B cell (primary cell): ENCODE measurements around the gene PRDX3. TPM values are rescaled to one million over a fixed set of nuclear protein-coding genes. Genes with fewer than 3 reads are reported as not detected.

Experiments used
- ATAC-seq: fragments of 200-7000 bp; cut with Tn5 transposase; one replicate; pipeline ENCODE4 v1.10.0; 2021; ENCODE audit warnings: low read depth, mild to moderate bottlenecking, moderate number of reproducible peaks, moderate library complexity
- CTCF ChIA-PET: fragments of 350-600 bp; sonication (Branson Sonifier 250); formaldehyde crosslinking; loops from one replicate; lab custom pipeline; 2021; ENCODE audit warnings: antibody characterized with exemption, inconsistent platforms; lab: Charles Lee
- POLR2A ChIA-PET: fragments of 350-600 bp; sonication (Branson Sonifier 250); formaldehyde crosslinking; loops from one replicate; lab custom pipeline; 2021; ENCODE audit warnings: antibody characterized with exemption; lab: Charles Lee
- DNase-seq: peaks from one replicate; pipeline ENCODE4 v3.0.0; 2013
- H2AFZ ChIP-seq: 2 replicates; pipeline ENCODE4 v1.6.1; 2012; ENCODE audit warnings: mild to moderate bottlenecking, low read depth, low read length; ENCODE audit not compliant: insufficient read depth, poor library complexity, severe bottlenecking
- H3K27ac ChIP-seq, 2 donors: 1 replicate in 1 of 2; 2 replicates in 1 of 2; pipeline ENCODE4 v1.5.1; 2012 to 2013; ENCODE audit warnings: low read length in 2 of 2, mild to moderate bottlenecking in 2 of 2, moderate library complexity in 1 of 2
- H3K27me3 ChIP-seq, 4 experiments: fragments of 200-600 bp in 1 of 4; sonication (generic) in 1 of 4; replicated peaks in 1 of 4; 1 replicate in 2 of 4; 2 replicates in 2 of 4; pipeline versions ENCODE4 v1.6.1 to v1.7.0; 2013 to 2016; ENCODE audit warnings: low read length in 3 of 4, mild to moderate bottlenecking in 2 of 4, mixed read lengths in 1 of 4, moderate library complexity in 1 of 4; ENCODE audit not compliant: insufficient read depth in 4 of 4, control insufficient read depth in 3 of 4; ENCODE audit errors: control extremely low read depth in 1 of 4
- H3K36me3 ChIP-seq, 2 experiments: replicated peaks in 1 of 2; 1 replicate in 1 of 2; 2 replicates in 1 of 2; pipeline versions ENCODE4 v1.6.1 to v1.7.1; 2013; ENCODE audit warnings: low read length in 1 of 2; ENCODE audit not compliant: insufficient read depth in 2 of 2, control insufficient read depth in 1 of 2; ENCODE audit errors: control extremely low read depth in 1 of 2, extremely low read depth in 1 of 2
- H3K4me1 ChIP-seq, 2 donors: fragments of 200-600 bp in 1 of 2; sonication (generic) in 1 of 2; 1 replicate in 1 of 2; 2 replicates in 1 of 2; pipeline versions ENCODE4 v1.5.1 to v1.6.1; 2013 to 2017; ENCODE audit warnings: low read length in 2 of 2; ENCODE audit not compliant: control insufficient read depth in 2 of 2, insufficient read depth in 2 of 2
- H3K4me2 ChIP-seq: replicated peaks from 2 replicates; pipeline ENCODE3; 2012; ENCODE audit warnings: mild to moderate bottlenecking, low read depth, low read length; ENCODE audit not compliant: poor library complexity, severe bottlenecking
- H3K4me3 ChIP-seq, 5 experiments: fragments of 200-600 bp in 1 of 5; sonication (generic) in 1 of 5; 1 replicate in 3 of 5; 2 replicates in 2 of 5; pipeline versions ENCODE4 v1.5.1 to v1.7.0; 2011 to 2016; ENCODE audit warnings: low read length in 4 of 5, mild to moderate bottlenecking in 4 of 5, low read depth in 2 of 5, control low read depth in 1 of 5, moderate library complexity in 1 of 5; ENCODE audit not compliant: insufficient read depth in 1 of 5; ENCODE audit errors: control extremely low read depth in 1 of 5, extremely low read depth in 1 of 5
- H3K79me2 ChIP-seq: fragments of 200-600 bp; sonication (generic); one replicate; pipeline ENCODE4 v1.6.0; 2016; ENCODE audit warnings: low read length; ENCODE audit not compliant: control insufficient read depth, insufficient read depth
- H3K9ac ChIP-seq: fragments of 200-600 bp; sonication (generic); 2 replicates; pipeline ENCODE4 v1.6.1; 2017; ENCODE audit warnings: mild to moderate bottlenecking, low read length, moderate library complexity
- H3K9me3 ChIP-seq, 3 donors: one replicate each; pipeline versions ENCODE4 v1.6.1 to v1.7.1; 2013; ENCODE audit warnings: low read length in 2 of 3; ENCODE audit not compliant: control insufficient read depth in 2 of 3, insufficient read depth in 1 of 3; ENCODE audit errors: control extremely low read depth in 1 of 3
- H4K20me1 ChIP-seq: 2 replicates; pipeline ENCODE4 v1.6.0; 2012; ENCODE audit warnings: mild to moderate bottlenecking, low read length; ENCODE audit not compliant: insufficient read depth, control insufficient read depth, poor library complexity, severe bottlenecking
- H3K27ac Mint-ChIP-seq: one replicate; pipeline ENCODE4 v1.8.0; 2021; ENCODE audit warnings: mixed read lengths
- H3K27me3 Mint-ChIP-seq: one replicate; pipeline ENCODE4 v1.8.0; 2021; ENCODE audit warnings: mixed read lengths
- H3K4me1 Mint-ChIP-seq: one replicate; pipeline ENCODE4 v1.8.0; 2021; ENCODE audit warnings: mixed read lengths
- H3K4me3 Mint-ChIP-seq: one replicate; pipeline ENCODE4 v1.8.0; 2021; ENCODE audit warnings: mixed read lengths
- H3K9me3 Mint-ChIP-seq: one replicate; pipeline ENCODE4 v1.8.0; 2022; ENCODE audit warnings: mixed read lengths; ENCODE audit not compliant: insufficient read depth
- CTCF ChIP-seq: fragments of 200-600 bp; IDR thresholded peaks from one replicate; pipeline ENCODE4 v1.8.0; 2022; ENCODE audit warnings: antibody characterized with exemption, mild to moderate bottlenecking
- EZH2 ChIP-seq: IDR thresholded peaks from 2 replicates; pipeline ENCODE4 v1.6.1; 2012; ENCODE audit warnings: borderline replicate concordance, low read depth, mild to moderate bottlenecking, moderate library complexity, low read length; ENCODE audit not compliant: insufficient read depth, poor library complexity, severe bottlenecking
- WGBS: methylation state at CpG from one replicate; pipeline ENCODE4 v1.1.5; 2013; ENCODE audit warnings: missing lambda C conversion rate; ENCODE audit not compliant: insufficient coverage; 5-methylcytosine and 5-hydroxymethylcytosine counted together
- intact Hi-C: fragments of 100-400 bp; cut with micrococcal nuclease; formaldehyde crosslinking; loops from one replicate; pipeline ENCODE4 v1.10.0; 2022
- polyA plus RNA-seq: library from polyadenylated mRNA; depleted of rRNA; stranded (reverse); fragments of >200 nt; gene quantifications from 2 replicates; pipeline ENCODE4 v1.2.3, GENCODE V29; 2012
- total RNA-seq, 2 donors: library from RNA; stranded (reverse); fragments of 120-200 nt in 1 of 2; gene quantifications; 1 replicate in 1 of 2; 2 replicates in 1 of 2; pipeline versions ENCODE4 v1.2.3 to v1.2.4, GENCODE V29; 2013 to 2022

Gene PRDX3
- total and polyA plus RNA-seq, 2 donors (not counting 1 experiment from before 2014, with no cell fraction given): 18.0 to 36.3 TPM

- Histone ChIP-seq H2AFZ (no peak overlapping the region), H4K20me1 (no peaks in the 10 kb centered on the region), H3K4me1 (peaks cover 8 to 10% of the 10 kb centered on the region in 2 donors), H3K27me3 (no peaks in the 10 kb centered on the region), H3K9ac (no peak overlapping the region), H3K79me2 (no peaks in the 10 kb centered on the region), H3K4me2 (no peak overlapping the region), H3K9me3 (no peaks in the 10 kb centered on the region), H3K36me3 (no peaks in the 10 kb centered on the region), H3K4me3 (no peak overlapping the region), H3K27ac (no peak overlapping the region)
- H3K9me3 Mint-ChIP-seq: no peaks in the 10 kb centered on the region
- no peak for TF ChIP-seq CTCF
- CTCF ChIA-PET: interaction anchor here (1.0 to 3.1 kb wide), 3 partner anchors 7 to 253 kb away, joined by 4 to 11 read pairs (median 4); no protein-coding TSS in a partner anchor
- no peaks in the 10 kb centered on the region for H3K27me3 Mint-ChIP-seq
- no peak overlapping the region for H3K27ac Mint-ChIP-seq
- DNase-seq: no peak
- WGBS: 64% methylated on average over 2 of the region's 4 CpGs
- ATAC-seq: no peak
- H3K4me3 Mint-ChIP-seq: no peak overlapping the region
- POLR2A ChIA-PET: no interaction called here
- H3K4me1 Mint-ChIP-seq: peaks cover 11% of the 10 kb centered on the region
- intact Hi-C loops: no loop called here
Observed at GRCh38 chr10:119191881-119192280, 13.3 kb upstream of the PRDX3 start.

GRCh38 chr10:119190954-119191785, 12.6 kb upstream of the PRDX3 start:
- Histone ChIP-seq H3K4me1 (peaks cover 8 to 10% of the 10 kb centered on the region in 2 donors), H3K79me2 (no peaks in the 10 kb centered on the region), H3K9me3 (no peaks in the 10 kb centered on the region), H3K36me3 (no peaks in the 10 kb centered on the region), H3K9ac (no peak overlapping the region), H2AFZ (no peak overlapping the region), H3K4me3 (no peak overlapping the region), H4K20me1 (no peaks in the 10 kb centered on the region), H3K27ac (no peak overlapping the region), H3K27me3 (no peaks in the 10 kb centered on the region), H3K4me2 (no peak overlapping the region)
- Mint-ChIP-seq H3K27me3 (no peaks in the 10 kb centered on the region), H3K4me3 (no peak overlapping the region), H3K4me1 (peaks cover 11% of the 10 kb centered on the region), H3K27ac (no peak overlapping the region), H3K9me3 (no peaks in the 10 kb centered on the region)
- ChIA-PET POLR2A (no interaction called here), CTCF (interaction anchor here (1.0 to 3.1 kb wide), 4 partner anchors 8 to 298 kb away, joined by 3 to 11 read pairs (median 4); no protein-coding TSS in a partner anchor)
- no peak for TF ChIP-seq EZH2
- TF ChIP-seq CTCF: no peak
- WGBS: 17% methylated on average over 2 of the region's 5 CpGs
- ATAC-seq (no peak), DNase-seq (no peak)
- intact Hi-C loops: no loop called here
